ENCODE measurements around the gene SERPINA5.

DNA sequence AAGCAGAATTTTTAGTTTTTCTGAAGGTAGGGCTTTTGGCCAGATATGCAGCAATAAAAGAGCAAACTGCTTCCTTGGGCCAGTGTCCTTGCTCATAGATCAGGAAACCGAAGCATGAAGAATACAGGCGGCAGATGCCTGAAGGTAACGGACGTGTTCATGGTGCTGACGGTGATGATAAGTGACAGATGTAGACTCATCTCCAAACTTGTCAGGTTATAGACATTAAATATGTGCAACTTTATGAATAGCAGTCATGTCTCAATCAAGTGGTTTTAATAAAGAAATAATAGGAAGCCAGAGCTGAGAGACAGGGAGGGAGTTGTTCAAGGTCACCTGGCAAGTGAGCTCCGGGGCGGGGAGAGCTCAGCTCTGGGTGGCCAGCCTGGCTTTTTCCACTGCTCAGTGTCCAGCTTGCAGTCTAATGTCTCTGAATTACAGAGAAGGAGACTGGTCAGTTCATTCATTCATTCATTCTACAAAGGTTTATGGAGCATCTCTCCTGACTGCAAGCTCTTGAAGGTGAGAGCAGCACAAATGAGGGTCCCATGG lies 1.0 kb downstream of the SERPINA5 start:
- TF ChIP-seq, protein P1, sequence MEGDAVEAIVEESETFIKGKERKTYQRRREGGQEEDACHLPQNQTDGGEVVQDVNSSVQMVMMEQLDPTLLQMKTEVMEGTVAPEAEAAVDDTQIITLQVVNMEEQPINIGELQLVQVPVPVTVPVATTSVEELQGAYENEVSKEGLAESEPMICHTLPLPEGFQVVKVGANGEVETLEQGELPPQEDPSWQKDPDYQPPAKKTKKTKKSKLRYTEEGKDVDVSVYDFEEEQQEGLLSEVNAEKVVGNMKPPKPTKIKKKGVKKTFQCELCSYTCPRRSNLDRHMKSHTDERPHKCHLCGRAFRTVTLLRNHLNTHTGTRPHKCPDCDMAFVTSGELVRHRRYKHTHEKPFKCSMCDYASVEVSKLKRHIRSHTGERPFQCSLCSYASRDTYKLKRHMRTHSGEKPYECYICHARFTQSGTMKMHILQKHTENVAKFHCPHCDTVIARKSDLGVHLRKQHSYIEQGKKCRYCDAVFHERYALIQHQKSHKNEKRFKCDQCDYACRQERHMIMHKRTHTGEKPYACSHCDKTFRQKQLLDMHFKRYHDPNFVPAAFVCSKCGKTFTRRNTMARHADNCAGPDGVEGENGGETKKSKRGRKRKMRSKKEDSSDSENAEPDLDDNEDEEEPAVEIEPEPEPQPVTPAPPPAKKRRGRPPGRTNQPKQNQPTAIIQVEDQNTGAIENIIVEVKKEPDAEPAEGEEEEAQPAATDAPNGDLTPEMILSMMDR (IDR thresholded peaks at IDR 0.05): no peak
- no peak for TF ChIP-seq EZH2 (IDR thresholded peaks at IDR 0.05; ENCODE audit: borderline replicate concordance, insufficient read depth, low read depth, low read length, poor library complexity, severe bottlenecking)
